ENCODE measurements around the gene SORBS1.
A peak's percentile ranks its signal among the peaks of the same experiment; 100 is the strongest.

Gene SORBS1

GRCh38 chr10:95506056-95506737, 55.0 kb downstream of the SORBS1 start:
- H3K36me3 ChIP-seq (ENCODE audit: control insufficient read depth in 1 of 2, insufficient read depth in 2 of 2, low read length in 2 of 2), result peaks cover 0 to 2% of the 10 kb centered on the region in 2 donors
- no peaks in the 10 kb centered on the region for H3K9me3 ChIP-seq (ENCODE audit: control insufficient read depth in 1 of 2, low read length in 2 of 2)
- H3K4me1 ChIP-seq (ENCODE audit: control insufficient read depth in 1 of 2, insufficient read depth in 2 of 2, low read length in 2 of 2), result peaks cover 13 to 17% of the 10 kb centered on the region in 2 donors
- no peak overlapping the region for H3K27ac ChIP-seq (ENCODE audit: low read depth, low read length)
- no peaks in the 10 kb centered on the region for H3K27me3 ChIP-seq (ENCODE audit: control insufficient read depth in 1 of 2, insufficient read depth in 2 of 2, low read length in 2 of 2)
- H3K9ac ChIP-seq (ENCODE audit: low read depth in 1 of 2, low read length in 2 of 2), result no peak overlapping the region
- no peak overlapping the region for H3K4me3 ChIP-seq (ENCODE audit: low read depth in 1 of 2, low read length in 2 of 2)

DNA sequence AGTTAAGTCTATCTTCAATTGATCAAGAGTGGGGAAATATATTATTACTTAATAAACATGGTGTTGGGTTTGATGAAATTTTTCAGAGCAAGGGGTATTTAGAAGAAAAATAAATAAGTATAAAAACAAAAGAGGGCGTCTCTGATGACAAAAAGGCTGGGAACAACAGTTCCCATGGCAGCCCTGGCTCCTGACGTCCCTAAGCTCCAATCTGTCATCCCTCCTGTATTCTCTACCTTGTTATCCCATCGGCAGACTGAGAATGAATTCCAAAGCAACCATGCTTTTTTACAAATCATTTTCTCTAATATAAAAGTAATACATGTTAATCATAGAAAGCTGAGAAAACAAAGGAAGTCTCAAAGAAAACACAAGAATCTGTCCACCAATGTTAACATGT, 55.5 kb downstream of the SORBS1 start:
- Histone ChIP-seq H3K4me3 (ENCODE audit: low read depth in 1 of 2, low read length in 2 of 2) (no peak overlapping the region), H3K9me3 (ENCODE audit: control insufficient read depth in 1 of 2, low read length in 2 of 2) (no peaks in the 10 kb centered on the region), H3K27ac (ENCODE audit: low read depth, low read length) (no peak overlapping the region), H3K36me3 (ENCODE audit: control insufficient read depth in 1 of 2, insufficient read depth in 2 of 2, low read length in 2 of 2) (peaks cover 0 to 2% of the 10 kb centered on the region in 2 donors), H3K4me1 (ENCODE audit: control insufficient read depth in 1 of 2, insufficient read depth in 2 of 2, low read length in 2 of 2) (peaks cover 13 to 17% of the 10 kb centered on the region in 2 donors), H3K27me3 (ENCODE audit: control insufficient read depth in 1 of 2, insufficient read depth in 2 of 2, low read length in 2 of 2) (no peaks in the 10 kb centered on the region), H3K9ac (ENCODE audit: low read depth in 1 of 2, low read length in 2 of 2) (no peak overlapping the region)

DNA sequence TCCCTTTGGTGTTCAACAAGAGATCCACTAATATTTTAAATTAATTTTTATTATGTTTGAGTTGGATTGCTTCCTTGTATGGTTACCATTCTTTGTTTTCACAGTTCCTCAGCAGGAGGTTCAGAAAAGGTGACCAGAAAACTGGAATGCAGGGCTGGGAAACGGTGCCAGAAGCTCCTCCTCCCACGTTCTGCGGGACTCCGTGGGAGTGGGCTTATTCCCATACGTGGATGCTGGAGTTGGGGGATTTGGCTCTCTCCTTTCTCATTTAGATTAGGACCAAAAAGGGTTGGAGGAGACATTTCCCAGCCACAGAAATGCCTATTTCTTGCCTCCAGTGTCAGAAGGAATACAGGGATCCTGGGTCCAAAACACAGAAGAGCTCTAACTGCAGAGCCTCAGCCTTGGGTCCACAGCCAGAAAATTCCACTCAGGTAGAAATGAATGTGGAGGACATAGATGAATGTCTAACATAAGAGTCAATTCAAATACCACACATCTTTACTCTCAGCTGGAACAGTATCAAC, 56.0 kb downstream of the SORBS1 start:
- no peaks in the 10 kb centered on the region for H3K9me3 ChIP-seq (ENCODE audit: control insufficient read depth in 1 of 2, low read length in 2 of 2)
- peaks cover 13 to 17% of the 10 kb centered on the region in 2 donors for H3K4me1 ChIP-seq (ENCODE audit: control insufficient read depth in 1 of 2, insufficient read depth in 2 of 2, low read length in 2 of 2)
- no peaks in the 10 kb centered on the region for H3K27me3 ChIP-seq (ENCODE audit: control insufficient read depth in 1 of 2, insufficient read depth in 2 of 2, low read length in 2 of 2)
- H3K4me3 ChIP-seq (ENCODE audit: low read depth in 1 of 2, low read length in 2 of 2), result no peak overlapping the region
- no peak overlapping the region for H3K9ac ChIP-seq (ENCODE audit: low read depth in 1 of 2, low read length in 2 of 2)
- no peak overlapping the region for H3K27ac ChIP-seq (ENCODE audit: low read depth, low read length)
- peaks cover 0 to 2% of the 10 kb centered on the region in 2 donors for H3K36me3 ChIP-seq (ENCODE audit: control insufficient read depth in 1 of 2, insufficient read depth in 2 of 2, low read length in 2 of 2)

GRCh38 chr10:95504246-95504691, 56.9 kb downstream of the SORBS1 start:
- peaks cover 13 to 16% of the 10 kb centered on the region in 2 donors for H3K4me1 ChIP-seq (ENCODE audit: control insufficient read depth in 1 of 2, insufficient read depth in 2 of 2, low read length in 2 of 2)

DNA sequence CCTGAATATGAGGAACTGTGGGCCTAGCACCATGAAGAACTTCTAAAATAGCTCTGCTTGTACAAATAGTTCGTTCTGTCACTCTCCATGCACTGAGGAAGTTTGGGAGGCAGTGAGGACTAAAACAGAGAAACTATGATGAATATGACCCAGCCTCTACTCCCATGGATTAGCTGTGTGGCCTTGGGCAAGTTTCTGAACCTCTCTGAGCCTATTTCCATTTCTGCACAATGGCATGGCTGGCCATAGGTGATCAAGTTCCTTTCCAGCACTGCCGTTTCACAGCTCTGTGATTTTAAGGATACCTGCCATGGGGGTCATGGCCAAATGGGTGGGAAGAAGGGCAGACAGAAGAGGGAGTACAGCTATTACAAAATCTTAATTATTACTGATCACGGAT, 57.6 kb downstream of the SORBS1 start:
- Histone ChIP-seq H3K9me3 (ENCODE audit: control insufficient read depth in 1 of 2, low read length in 2 of 2) (no peaks in the 10 kb centered on the region), H3K4me1 (ENCODE audit: control insufficient read depth in 1 of 2, insufficient read depth in 2 of 2, low read length in 2 of 2) (peaks cover 7 to 9% of the 10 kb centered on the region in 2 donors), H3K4me3 (ENCODE audit: low read depth in 1 of 2, low read length in 2 of 2) (no peak overlapping the region), H3K27me3 (ENCODE audit: control insufficient read depth in 1 of 2, insufficient read depth in 2 of 2, low read length in 2 of 2) (no peaks in the 10 kb centered on the region), H3K27ac (ENCODE audit: low read depth, low read length) (no peak overlapping the region), H3K9ac (ENCODE audit: low read depth in 1 of 2, low read length in 2 of 2) (no peak overlapping the region), H3K36me3 (ENCODE audit: control insufficient read depth in 1 of 2, insufficient read depth in 2 of 2, low read length in 2 of 2) (peaks cover 0 to 2% of the 10 kb centered on the region in 2 donors)

More at GRCh38 chr10:95504246-95504691, 56.9 kb downstream of the SORBS1 start:
- Histone ChIP-seq H3K36me3 (ENCODE audit: control insufficient read depth in 1 of 2, insufficient read depth in 2 of 2, low read length in 2 of 2) (peaks cover 0 to 2% of the 10 kb centered on the region in 2 donors), H3K4me3 (ENCODE audit: low read depth in 1 of 2, low read length in 2 of 2) (no peak overlapping the region), H3K27me3 (ENCODE audit: control insufficient read depth in 1 of 2, insufficient read depth in 2 of 2, low read length in 2 of 2) (no peaks in the 10 kb centered on the region), H3K9me3 (ENCODE audit: control insufficient read depth in 1 of 2, low read length in 2 of 2) (no peaks in the 10 kb centered on the region), H3K27ac (ENCODE audit: low read depth, low read length) (no peak overlapping the region), H3K9ac (ENCODE audit: low read depth in 1 of 2, low read length in 2 of 2) (no peak overlapping the region)

DNA sequence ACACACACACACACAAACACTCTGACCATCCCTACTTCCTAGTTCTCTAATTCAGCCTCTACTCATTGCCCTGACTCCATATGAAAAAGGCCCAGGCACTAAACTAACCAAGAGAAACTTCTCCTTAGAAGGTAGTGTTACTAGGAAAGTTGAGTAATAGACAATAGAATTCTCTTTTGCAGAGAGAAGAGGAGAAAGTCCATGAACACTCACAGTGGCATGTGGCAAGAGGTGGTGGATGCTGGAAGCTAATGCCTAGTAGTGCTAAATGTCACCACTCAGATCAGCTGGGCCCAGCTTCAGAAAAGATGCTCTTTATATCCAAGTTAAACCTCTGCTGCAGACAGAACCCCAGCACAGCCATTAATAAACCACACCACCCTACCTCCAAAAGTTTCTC, 58.2 kb downstream of the SORBS1 start:
- peaks cover 0 to 2% of the 10 kb centered on the region in 2 donors for H3K36me3 ChIP-seq (ENCODE audit: control insufficient read depth in 1 of 2, insufficient read depth in 2 of 2, low read length in 2 of 2)
- H3K4me3 ChIP-seq (ENCODE audit: low read depth in 1 of 2, low read length in 2 of 2), result no peak overlapping the region
- peaks cover 4 to 7% of the 10 kb centered on the region in 2 donors for H3K4me1 ChIP-seq (ENCODE audit: control insufficient read depth in 1 of 2, insufficient read depth in 2 of 2, low read length in 2 of 2)
- no peak overlapping the region for H3K9ac ChIP-seq (ENCODE audit: low read depth in 1 of 2, low read length in 2 of 2)
- H3K27ac ChIP-seq (ENCODE audit: low read depth, low read length), result no peak overlapping the region
- H3K9me3 ChIP-seq (ENCODE audit: control insufficient read depth in 1 of 2, low read length in 2 of 2), result no peaks in the 10 kb centered on the region
- no peaks in the 10 kb centered on the region for H3K27me3 ChIP-seq (ENCODE audit: control insufficient read depth in 1 of 2, insufficient read depth in 2 of 2, low read length in 2 of 2)

DNA sequence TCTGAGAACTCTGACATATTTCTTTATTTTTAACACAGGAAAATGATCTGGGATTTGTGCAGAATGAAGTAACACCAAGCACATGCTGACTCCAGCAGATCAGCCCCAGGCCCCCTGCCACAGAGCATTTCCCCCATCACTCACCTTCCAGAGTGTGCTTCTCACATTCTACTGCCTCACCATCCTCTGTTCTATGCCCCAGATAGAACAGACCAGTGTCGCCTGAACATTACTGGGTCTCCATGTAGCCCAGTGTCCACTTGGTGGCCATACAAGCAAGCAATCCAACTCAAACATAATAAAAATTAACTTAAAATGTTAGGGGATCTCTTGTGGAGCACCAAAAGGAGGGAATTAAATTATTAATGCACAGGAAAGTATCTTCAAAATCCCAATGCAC, 58.8 kb downstream of the SORBS1 start:
- Histone ChIP-seq H3K36me3 (ENCODE audit: control insufficient read depth in 1 of 2, insufficient read depth in 2 of 2, low read length in 2 of 2) (peaks cover 0 to 2% of the 10 kb centered on the region in 2 donors), H3K4me3 (ENCODE audit: low read depth in 1 of 2, low read length in 2 of 2) (no peak overlapping the region), H3K9me3 (ENCODE audit: control insufficient read depth in 1 of 2, low read length in 2 of 2) (no peaks in the 10 kb centered on the region), H3K4me1 (ENCODE audit: control insufficient read depth in 1 of 2, insufficient read depth in 2 of 2, low read length in 2 of 2) (peaks cover 3 to 7% of the 10 kb centered on the region in 2 donors), H3K27ac (ENCODE audit: low read depth, low read length) (no peak overlapping the region), H3K9ac (ENCODE audit: low read depth in 1 of 2, low read length in 2 of 2) (peak overlapping the region in 1 of 2 donors; percentile 22), H3K27me3 (ENCODE audit: control insufficient read depth in 1 of 2, insufficient read depth in 2 of 2, low read length in 2 of 2) (no peaks in the 10 kb centered on the region)

DNA sequence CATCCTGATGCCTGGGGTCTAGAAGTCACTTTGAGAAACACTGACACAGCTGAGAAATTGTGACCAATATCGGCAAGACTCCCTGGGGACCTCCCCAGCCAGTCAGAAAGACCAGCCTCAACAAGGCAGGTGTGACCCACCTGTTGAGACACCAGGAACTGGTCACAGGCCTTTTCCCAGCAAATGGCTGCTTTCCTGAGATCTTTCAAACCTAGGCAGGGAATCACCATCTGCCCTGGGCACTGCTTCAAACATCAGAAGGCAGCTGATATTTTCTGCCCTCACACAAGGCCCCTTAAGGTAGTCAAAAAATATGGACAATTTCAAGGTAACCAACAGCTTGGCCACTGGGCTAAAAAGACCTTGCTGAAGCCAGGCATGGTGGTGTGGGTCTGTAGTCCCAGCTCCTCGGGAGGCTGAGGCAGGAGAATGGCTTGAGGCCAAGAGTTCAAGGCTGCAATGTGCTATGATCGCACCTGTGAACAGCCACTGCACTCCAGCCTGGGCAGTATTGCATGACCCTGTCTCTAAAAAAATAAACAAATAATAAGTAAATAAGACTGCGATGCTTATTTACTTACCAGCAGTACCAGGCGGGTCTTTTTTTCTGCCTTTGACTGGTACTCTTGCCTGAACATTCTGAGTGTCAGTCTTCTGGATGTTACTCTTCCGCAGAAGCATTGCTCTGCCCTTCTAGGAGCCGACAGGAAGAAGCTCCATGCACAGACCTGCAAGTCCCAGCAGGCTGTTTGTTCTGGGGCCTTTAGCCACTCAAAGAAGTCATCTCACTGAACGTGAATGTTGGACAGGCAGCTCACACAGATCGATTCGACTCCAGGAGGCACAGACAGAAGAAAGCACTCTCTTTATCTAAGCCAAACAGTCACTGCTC, 59.7 kb downstream of the SORBS1 start:
- Histone ChIP-seq H3K27me3 (ENCODE audit: control insufficient read depth in 1 of 2, insufficient read depth in 2 of 2, low read length in 2 of 2) (no peaks in the 10 kb centered on the region), H3K9ac (ENCODE audit: low read depth in 1 of 2, low read length in 2 of 2) (no peak overlapping the region), H3K9me3 (ENCODE audit: control insufficient read depth in 1 of 2, low read length in 2 of 2) (no peaks in the 10 kb centered on the region), H3K4me1 (ENCODE audit: control insufficient read depth in 1 of 2, insufficient read depth in 2 of 2, low read length in 2 of 2) (peaks cover 3 to 7% of the 10 kb centered on the region in 2 donors), H3K27ac (ENCODE audit: low read depth, low read length) (no peak overlapping the region), H3K36me3 (ENCODE audit: control insufficient read depth in 1 of 2, insufficient read depth in 2 of 2, low read length in 2 of 2) (peaks cover 0 to 2% of the 10 kb centered on the region in 2 donors), H3K4me3 (ENCODE audit: low read depth in 1 of 2, low read length in 2 of 2) (no peak overlapping the region)

DNA sequence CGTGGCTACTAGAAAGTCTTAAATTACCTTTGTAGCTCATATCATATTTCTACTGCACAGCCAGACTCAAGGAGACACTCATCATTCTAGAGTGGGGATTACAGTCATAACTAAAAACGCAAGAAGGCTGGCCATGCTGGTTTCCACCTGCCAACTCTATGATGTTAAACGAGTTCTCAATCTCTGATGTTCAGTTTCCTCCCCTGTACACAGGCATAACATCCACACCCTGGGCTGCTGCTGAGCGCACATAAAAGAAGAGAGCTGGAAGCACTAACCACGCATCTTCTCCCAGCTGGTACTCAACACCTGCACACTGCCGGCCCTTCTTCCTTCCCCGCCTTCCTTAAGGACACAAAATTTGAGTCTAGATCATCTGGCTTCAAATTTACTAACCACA, 60.5 kb downstream of the SORBS1 start:
- Histone ChIP-seq H3K27ac (ENCODE audit: low read depth, low read length) (no peak overlapping the region), H3K9ac (ENCODE audit: low read depth in 1 of 2, low read length in 2 of 2) (no peak overlapping the region), H3K9me3 (ENCODE audit: control insufficient read depth in 1 of 2, low read length in 2 of 2) (no peaks in the 10 kb centered on the region), H3K36me3 (ENCODE audit: control insufficient read depth in 1 of 2, insufficient read depth in 2 of 2, low read length in 2 of 2) (peaks cover 0 to 2% of the 10 kb centered on the region in 2 donors), H3K4me3 (ENCODE audit: low read depth in 1 of 2, low read length in 2 of 2) (no peak overlapping the region), H3K4me1 (ENCODE audit: control insufficient read depth in 1 of 2, insufficient read depth in 2 of 2, low read length in 2 of 2) (peaks cover 3 to 7% of the 10 kb centered on the region in 2 donors), H3K27me3 (ENCODE audit: control insufficient read depth in 1 of 2, insufficient read depth in 2 of 2, low read length in 2 of 2) (no peaks in the 10 kb centered on the region)

DNA sequence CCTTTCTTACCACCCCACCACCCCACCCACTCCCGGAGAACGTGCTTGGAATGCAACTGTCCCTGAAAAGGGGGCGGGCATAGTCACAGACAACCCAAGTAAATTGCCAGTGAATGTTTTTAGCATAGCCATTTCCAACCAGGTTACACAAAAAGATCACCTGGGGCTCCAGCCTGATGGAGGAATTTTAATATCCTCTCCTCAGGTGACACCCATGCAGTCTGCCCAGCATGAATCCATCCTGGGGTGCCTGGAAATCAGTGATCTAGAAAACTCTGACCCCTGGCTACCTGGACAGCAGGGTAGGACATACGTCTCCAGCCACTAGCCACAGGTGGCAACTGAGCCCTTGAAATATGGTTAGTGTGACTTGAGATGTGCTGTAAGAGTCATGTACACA, 61.1 kb downstream of the SORBS1 start:
- Histone ChIP-seq H3K27ac (ENCODE audit: low read depth, low read length) (no peak overlapping the region), H3K9me3 (ENCODE audit: control insufficient read depth in 1 of 2, low read length in 2 of 2) (no peaks in the 10 kb centered on the region), H3K36me3 (ENCODE audit: control insufficient read depth in 1 of 2, insufficient read depth in 2 of 2, low read length in 2 of 2) (peaks cover 0 to 2% of the 10 kb centered on the region in 2 donors), H3K27me3 (ENCODE audit: control insufficient read depth in 1 of 2, insufficient read depth in 2 of 2, low read length in 2 of 2) (no peaks in the 10 kb centered on the region), H3K4me3 (ENCODE audit: low read depth in 1 of 2, low read length in 2 of 2) (no peak overlapping the region), H3K9ac (ENCODE audit: low read depth in 1 of 2, low read length in 2 of 2) (no peak overlapping the region), H3K4me1 (ENCODE audit: control insufficient read depth in 1 of 2, insufficient read depth in 2 of 2, low read length in 2 of 2) (peaks cover 3 to 7% of the 10 kb centered on the region in 2 donors)
